ENCODE results near the gene ZNF485. TPM values are rescaled to one million over a fixed set of nuclear protein-coding genes. Genes with fewer than 3 reads are reported as not detected.
A peak's percentile ranks its signal among the peaks of the same experiment; 100 is the strongest.
"Not testable (repeated sequence)": the region's sequence is repeated elsewhere in the genome, so short reads cannot be mapped to it uniquely, and the experiment has no call there.

The ZNF485 gene
- total RNA-seq, 1 donor from 2014 or later: 3.8 TPM

DNA sequence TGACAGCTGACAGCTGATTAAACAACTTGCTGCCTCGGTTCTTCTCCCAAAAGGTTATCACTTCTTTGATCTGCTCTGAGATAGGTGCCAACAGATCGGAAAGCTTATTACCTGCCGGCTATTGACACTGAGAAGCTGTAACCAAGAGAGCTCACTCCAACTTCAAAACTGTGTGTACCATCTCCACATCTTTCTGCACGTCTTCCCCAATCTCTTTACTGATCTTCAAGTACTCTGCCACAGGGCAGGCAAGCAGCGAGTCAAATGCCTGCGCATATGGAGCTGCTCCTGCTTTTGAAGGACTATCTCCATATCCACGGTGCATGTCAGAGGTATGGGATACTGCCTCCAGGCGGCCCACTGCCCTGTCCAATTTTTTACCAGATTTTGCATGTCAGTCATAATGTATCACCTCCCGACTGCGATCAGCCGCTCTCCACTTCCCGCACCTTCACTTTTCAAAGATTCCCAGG is 352 bp upstream of the ZNF485 start:
- DNase-seq: no peak

DNA sequence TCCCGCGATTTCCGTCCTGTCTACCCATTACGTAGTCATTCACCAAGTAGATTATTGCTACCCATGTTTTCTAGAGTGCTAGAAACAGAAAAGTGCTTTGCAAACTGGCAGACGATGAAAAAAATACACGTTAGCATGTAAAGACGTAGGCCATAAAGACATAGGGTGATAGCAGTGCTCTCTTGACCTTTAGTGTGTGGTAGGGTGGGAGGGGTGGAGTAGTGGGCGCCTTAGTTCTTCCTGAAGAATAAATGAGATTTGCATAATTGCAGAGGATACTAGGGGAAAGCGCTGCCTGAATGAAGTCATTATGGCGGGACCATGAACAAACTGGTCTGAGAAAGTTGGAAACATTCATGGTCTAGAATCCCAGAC is 948 bp downstream of the ZNF485 start:
- DNase-seq: no peak

DNA sequence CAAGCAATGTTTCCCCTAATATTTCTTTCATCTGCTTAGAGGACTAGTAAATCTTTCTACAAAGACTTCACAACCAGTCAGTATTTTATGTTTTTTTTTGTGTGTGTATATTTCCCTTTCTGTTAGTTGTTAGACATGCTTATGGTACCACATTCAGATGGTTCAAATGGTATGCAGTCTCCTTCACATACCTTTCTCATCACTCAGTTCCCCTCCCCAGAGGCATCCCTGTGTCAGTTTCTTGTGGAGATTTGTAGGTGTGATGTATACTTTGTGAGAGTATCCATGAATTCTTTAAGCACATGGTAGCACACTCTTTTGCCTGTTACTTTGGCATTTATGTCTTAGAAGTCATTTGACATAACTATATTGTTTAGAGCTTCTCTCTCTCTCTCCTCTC is 4.4 kb downstream of the ZNF485 start:
- no peak for DNase-seq

DNA sequence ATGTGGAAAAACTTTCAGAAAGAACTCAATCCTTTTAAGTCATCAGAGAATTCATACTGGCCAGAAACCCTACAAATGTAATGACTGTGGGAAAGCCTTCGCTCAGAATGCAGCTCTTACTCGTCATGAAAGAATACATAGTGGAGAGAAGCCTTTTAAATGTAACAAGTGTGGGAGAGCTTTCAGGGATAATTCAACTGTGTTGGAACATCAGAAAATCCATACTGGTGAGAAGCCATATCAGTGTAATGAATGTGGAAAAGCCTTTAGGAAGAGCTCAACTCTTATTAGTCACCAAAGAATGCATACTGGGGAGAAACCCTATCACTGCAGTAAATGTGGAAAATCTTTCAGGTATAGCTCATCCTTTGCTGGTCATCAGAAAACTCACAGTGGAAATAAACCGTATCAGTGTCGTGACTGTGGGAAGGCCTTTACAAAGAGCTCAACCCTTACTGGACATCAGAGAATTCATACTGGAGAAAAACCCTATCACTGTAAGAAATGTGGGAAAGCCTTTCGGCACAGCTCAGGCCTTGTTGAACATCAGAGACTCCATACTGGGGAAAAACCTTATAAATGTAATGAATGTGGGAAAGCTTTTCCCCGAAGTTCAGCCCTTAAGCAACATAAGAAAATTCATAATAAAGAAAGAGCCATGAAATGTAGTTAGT is 10.6 kb downstream of the ZNF485 start:
- DNase-seq: no peak

DNA sequence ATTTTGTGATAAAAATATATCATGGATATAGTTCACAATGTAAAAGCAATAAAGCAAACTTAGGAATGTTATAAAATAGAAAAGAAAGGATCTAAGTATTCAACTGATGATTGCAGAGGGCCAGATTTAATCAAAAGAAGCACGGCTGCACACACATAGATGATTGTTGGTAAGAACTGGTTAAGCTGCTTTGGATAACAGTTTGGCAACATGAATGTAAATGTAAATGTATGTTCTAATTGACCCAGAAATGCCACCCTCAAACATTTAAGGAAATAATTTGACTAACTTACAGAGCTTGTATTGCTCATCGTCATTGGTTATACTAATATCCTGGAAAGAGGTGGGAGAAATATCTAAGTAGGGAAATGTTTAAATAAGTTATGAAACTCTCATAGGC is 13.1 kb downstream of the ZNF485 start:
- no peak for DNase-seq

DNA sequence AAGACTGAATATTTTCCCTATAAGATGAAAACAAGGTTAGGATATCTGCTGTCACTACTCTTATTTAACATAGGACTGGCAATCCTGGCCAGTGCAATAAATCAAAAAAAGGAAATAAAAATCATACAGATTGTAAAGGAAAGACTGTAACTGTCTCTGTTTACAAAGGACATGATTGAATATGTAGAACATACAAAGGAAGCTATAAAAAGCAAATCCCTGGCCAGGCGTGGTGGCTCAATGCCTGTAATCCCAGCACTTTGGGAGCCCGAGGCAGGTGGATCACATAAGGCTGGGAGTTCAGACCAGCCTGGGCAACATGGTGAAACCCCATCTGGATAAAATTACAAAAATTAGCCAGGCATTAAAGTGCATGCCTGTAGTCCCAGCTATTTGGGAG is 15.8 kb downstream of the ZNF485 start:
- no peak for DNase-seq

DNA sequence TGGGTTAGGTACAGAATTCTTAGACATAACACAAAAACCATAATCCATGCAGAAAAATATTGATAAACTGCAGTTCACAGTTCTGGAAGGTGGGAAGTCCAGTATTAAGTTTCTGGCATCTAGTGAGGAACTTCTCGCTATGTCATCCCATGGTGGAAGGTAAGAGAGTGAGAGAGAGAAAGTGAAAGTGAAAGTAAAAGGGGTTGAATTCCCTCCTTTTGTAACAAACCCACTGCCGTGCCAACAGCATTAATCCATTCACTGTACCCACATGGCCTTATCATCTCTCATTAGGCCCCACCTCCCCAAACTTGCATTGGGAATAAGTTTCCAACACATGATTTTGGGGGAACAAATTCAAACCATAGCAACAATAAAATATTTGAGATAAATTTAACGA is 17.1 kb downstream of the ZNF485 start:
- DNase-seq: no peak

DNA sequence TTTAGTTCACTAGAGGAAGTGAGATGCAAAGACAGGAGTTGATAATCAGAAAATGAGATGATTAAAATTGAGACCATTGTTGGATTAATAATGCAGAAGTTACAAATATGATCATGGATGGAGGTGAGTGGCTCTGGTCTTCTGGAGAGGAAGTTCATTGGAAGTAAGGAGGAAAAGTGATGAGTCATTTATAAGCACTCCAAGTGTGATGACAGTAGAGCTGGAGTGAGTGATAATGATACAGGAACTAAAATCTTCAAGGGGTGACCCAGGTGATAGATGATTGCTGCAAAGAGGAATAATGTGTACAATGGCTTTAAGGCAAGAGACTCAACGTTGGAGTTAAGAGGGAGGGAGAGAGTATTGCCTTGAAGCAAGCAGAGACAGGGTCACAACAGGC is 21.7 kb downstream of the ZNF485 start:
- no peak for DNase-seq

DNA sequence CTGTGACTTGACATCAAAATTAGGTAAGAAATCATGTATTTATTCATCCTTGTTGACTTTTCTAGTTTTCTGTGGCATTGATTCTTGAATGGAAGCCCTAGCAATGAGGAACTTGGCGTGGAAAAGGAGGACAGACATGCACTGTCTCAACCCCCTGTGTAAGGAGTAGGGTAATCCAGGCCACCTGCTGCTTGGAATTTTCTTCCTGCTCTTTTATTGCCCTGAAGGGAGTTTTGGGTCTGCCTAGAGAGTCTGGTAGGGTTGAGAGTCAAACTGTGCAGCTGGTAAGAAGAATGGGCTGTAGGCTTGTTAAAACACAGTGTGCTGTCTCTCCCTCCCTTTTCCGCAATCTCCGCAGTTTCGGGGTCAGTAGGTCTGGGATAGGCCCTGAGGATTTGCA is 22.7 kb downstream of the ZNF485 start:
- no peak for DNase-seq

DNA sequence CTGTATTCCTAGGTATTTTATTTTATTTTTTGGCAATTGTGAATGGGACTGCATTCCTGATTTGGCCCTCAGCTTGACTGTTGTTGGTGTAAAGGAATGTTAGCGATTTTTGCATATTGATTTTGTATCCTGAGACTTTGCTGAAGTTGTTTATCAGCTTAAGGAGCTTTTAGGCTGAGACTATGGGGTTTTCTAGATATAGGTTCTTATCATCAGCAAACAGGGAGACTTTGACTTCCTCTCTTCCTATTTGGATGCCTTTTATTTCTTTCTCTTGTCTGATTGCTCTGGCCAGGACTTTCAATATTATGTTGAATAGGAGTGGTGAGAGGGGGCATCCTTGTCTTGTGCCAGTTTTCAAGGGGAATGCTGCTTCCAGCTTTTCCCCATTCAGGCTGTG is 29.6 kb downstream of the ZNF485 start:
- DNase-seq: not testable (repeated sequence)

DNA sequence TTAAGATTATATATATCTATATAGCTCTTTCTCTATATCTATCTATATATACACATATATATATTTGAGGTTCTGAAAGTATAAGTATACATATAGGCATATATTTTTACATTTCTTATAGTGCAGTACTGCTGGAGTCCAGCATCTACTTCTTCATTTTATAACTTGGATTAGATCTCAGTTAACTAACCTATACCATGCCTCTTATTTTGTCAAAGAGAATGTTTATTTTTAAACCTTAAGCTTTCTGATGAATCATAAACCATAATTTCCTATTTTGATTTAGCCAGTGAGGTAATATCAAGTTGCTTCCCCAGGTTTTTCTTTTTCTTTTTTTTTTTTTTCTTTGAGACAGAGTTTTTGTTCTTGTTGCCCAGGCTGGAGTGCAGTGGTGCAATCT is 34.4 kb downstream of the ZNF485 start:
- DNase-seq: no peak

DNA sequence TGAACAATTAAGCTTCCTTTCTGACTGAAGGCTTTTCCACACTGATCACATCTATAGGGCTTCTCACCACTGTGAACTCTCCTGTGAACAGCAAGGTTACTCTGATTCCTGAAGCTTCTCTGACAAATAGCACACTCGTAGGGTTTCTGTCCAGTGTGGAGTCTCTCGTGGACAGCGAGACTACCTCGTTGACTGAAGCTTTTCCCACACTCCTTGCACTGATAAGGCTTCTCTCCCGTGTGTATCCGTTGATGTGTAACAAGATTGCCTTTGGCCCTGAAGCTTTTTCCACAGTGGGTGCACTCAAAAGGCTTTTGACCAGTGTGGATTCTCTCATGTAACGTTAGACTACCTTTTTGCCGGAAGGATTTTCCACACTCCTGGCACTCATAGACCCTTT is 38.0 kb downstream of the ZNF485 start:
- DNase-seq: no peak

DNA sequence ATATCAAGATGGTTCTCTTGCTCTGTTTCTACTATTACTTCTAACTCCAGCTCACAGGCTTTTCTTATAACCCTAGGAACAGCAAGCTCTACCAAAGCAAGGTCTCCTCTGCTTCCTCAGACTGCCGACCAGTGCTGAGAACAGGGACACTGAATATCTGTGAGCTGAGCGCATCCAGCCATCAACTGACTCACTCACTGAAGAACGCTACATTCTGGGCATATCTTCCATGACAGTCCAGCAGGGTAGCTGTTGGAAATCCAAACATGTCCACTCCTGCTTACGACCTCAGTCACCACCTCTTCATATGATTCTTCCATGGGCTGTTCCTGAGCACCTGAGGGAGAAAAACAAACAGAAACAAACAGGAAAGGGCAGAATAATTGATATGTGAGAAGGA is 39.6 kb downstream of the ZNF485 start:
- DNase-seq: no peak

DNA sequence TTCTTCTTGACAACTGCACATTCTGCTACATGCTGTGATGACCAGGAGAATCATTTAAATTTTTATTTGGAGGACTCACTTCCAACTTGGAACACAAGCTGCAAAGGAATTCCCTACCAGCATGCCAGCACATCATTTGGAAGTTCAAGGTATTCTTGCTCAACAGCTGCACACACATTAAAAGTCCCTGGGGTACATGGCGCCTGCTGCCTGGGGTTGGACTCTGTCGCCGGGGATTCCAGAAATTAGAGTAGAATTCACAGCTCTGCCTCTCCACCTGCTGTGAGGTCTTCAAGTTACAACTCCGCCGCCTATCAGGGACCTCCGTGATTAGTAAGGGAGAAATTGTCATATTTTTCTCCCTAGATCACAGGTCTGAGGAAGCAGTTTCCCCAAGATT is 41.3 kb downstream of the ZNF485 start:
- DNase-seq: no peak

DNA sequence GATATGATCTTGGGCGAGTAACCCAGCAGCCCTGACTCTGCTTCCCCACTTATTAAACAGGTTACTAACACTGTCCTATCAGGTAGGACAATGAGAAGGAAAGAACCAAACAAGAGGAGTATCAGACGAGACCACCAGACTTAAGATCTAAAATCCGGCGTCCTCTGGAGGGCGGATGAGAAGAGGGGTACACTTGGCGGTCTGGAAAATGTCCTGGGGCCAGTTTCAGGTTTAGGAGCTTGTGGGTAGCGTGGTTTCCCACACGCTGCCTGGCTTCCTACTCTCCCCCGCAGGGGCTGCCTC is 41.8 kb downstream of the ZNF485 start:
- DNase-seq: no peak

DNA sequence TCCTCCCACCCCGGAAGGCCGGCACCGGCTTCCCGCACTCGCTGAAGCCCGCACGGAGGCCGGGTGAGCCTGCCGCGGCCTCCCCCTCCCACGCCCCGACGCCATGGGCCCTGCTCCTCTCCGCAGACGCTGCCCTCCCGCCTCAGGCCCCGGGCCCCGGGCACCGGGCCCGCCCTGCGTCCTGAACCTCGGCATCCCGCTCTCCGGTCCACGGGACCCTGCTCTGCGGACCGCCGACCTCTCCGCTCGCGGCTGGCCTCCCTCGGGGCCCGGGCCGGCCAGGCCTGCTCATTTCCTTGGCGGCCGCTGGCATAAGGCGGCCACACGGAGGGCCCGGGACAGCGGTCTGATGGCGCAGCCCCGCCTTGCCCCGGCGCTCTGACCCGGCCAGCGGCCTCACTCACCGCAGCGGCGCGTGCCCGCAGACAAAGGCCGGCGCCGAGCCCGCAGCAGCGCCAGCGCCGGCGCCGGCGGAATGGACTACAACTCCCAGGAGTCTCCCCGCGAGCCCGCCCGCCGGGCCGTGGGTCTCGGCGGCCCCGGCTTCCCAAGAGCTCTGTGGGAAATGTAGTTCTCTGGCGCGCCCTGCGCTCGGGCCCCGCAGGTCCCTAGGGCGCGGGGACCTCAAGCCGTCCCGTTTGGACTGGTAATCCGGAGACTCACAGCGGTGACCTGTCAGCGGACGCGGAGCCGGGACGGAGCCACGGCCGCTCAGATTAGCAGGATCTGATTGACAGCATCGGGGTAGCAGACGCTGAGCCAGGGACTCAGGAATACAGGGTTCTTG is 42.4 kb downstream of the ZNF485 start, which contains the start of gene ZNF32:
Gene ZNF32 (minus strand): TSS at position 484 of the 787 bp plus-strand sequence. CDS start 2,748 bp downstream, outside the sequence.
- peak; percentile 70 for DNase-seq

DNA sequence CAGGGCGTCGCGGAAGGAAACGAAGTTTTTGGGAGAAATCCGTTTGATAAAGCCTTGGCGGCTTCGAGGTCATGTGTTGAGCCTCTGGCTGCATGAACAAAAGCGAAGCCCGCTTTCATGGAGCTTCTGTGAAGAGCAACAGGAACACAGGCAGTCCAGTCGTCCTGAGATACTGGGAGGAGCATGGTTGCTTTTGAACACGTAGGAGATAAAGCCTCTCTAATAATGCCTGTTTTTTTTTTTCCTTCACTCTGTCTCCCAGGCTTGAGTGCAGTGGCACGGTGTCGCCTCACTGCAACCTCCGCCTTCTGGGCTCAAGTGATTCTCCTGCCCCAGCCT is 42.9 kb downstream of the ZNF485 start:
- no peak for DNase-seq

DNA sequence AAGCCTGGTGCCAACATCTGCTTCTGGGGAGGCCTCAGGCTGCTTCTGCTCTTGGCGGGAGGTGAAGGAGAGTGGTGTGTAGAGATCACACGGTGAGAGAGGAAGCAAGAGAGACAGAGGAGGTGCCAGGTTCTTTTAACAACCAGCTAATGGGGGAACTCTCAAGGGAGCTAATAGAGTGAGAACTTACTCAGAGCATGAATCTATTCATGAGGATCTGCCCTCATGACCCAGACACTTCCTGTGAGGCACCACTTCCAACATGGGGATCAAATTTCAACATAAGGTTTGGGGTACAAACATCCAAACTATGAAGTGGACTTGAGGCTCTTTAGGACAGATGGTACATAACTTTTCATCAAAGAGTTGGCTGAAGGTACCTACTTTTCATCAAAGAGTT is 47.5 kb downstream of the ZNF485 start:
- DNase-seq: no peak

DNA sequence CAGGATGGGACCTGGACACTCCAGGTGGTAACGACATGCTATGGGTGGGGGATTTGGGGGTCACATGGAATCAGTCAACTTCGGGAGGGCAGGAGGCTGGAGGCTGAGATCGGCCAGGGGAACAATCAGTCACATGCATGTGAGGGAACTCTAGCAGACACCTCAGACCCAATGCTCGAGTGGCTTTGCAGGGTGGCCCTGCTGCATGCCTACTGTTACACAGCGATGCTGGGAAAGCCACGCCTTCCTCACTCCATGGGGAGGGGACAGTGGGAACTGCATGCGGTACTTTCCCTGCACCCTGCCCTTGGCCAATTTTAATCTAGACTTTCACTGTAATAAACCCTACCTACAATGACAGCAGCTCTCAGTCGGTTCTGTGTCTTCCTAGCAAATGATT is 49.1 kb downstream of the ZNF485 start:
- DNase-seq: no peak

DNA sequence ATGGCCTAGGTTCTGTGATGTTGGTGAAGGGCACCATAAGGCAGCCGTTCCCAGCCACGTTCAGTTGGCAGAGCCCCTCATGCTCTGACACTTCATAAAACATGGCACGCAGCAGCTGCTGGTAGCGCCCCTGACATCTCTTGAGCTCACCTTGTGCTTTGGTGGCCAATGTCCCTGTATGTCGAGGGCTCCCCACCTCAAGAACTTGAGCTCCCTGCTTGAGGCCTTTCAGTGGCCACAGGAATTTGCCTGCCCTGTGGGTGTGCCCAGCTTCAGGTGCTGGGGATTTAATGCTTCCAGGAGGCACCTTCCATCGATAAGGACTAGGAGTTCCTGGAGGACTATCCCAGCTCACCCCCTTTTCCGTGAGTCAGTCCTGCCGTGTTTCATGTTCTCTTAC is 52.0 kb downstream of the ZNF485 start:
- DNase-seq: no peak

DNA sequence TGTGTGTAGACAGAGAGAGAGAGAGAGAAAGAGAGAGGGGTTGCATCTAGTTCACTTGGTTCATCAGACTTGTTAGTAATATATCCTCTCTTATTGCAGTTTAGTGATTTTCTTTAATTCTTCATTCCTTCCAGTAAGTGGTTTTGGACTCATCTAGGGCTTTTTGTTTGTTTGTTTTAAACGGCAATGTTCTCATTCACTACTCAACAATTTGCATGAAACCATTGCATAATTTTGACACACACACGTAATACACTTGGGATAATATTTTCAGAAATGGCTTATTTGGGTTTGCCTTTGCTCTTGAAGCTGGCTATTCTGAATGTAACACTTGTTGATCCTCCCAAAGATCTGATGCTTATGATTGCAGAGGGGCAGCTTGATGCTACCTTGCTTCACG is 58.8 kb downstream of the ZNF485 start:
- DNase-seq: no peak

DNA sequence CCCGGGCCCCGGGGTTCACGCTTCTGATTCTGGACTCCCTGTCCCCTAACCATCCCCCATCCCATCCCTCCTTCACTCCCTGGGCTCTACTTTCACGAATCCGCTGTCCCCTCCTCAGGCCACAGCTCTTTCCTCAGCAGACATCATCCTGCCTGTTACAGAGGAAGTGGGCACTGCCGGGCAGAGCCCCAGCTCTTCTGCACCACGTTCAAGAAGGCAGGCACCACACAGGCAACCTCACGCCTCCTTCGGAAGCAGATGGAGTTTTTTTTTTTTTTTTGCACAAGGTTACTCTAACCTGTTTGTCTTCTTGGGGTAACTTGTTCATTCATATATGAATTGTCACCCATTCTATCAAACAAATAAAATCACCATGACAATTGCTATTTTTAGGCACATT is 60.3 kb downstream of the ZNF485 start:
- no peak for DNase-seq

DNA sequence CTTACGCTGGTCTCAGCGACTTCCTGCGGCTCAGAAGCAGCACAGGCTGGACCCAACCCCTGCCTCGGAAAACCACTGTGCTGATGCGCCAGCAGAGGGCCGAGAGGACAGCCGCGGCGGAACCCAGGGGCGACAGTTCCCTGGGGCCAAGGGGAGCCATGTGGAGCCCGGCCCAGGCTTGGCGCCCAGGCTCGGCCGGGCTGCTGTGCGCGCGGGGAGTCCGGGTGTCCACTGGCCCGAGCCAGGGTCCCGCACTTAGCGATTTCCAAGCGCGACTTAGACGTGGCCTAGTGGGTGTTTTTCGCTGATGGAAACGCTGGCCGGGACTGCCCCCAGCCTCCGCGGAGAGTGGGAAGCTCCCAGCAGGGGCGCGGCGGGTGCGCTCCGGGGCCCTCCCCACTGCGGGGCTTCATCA is 61.1 kb downstream of the ZNF485 start:
- DNase-seq: no peak

Data from skin of body (tissue), 2 donors.